HG02973 (cell line): Measurements from ENCODE around the gene CCDC12.

ENCODE experiments used
- ATAC-seq: cut with Tn5 transposase; IDR thresholded peaks from one replicate; pipeline ENCODE4 v1.9.1; 2021; ENCODE audit warnings: moderate library complexity; ENCODE audit not compliant: unreplicated experiment

Gene CCDC12

GRCh38 chr3:46908294-46908985 lies 68.1 kb downstream of the CCDC12 start:
- ATAC-seq, result no peak

- ATAC-seq, result no peak
These were observed 68.6 kb downstream of the CCDC12 start for GRCh38 chr3:46907960-46908293.

- no peak for ATAC-seq
These were observed 69.3 kb downstream of the CCDC12 start for GRCh38 chr3:46907271-46907670.

- ATAC-seq, result no peak
These were observed 70.0 kb downstream of the CCDC12 start for GRCh38 chr3:46906471-46907058.

- no peak for ATAC-seq
These were observed 70.7 kb downstream of the CCDC12 start for GRCh38 chr3:46905661-46906451.

GRCh38 chr3:46905213-46905560 lies 71.4 kb downstream of the CCDC12 start:
- no peak for ATAC-seq

GRCh38 chr3:46904303-46905212 lies 72.0 kb downstream of the CCDC12 start:
- ATAC-seq, result no peak

GRCh38 chr3:46903341-46904302 lies 72.9 kb downstream of the CCDC12 start:
- ATAC-seq, result no peak

GRCh38 chr3:46902188-46902631 lies 74.3 kb downstream of the CCDC12 start:
- ATAC-seq, result no peak

GRCh38 chr3:46901591-46902187 lies 74.9 kb downstream of the CCDC12 start:
- ATAC-seq, result no peak

GRCh38 chr3:46901061-46901460 lies 75.5 kb downstream of the CCDC12 start:
- no peak for ATAC-seq

GRCh38 chr3:46900356-46900755 lies 76.2 kb downstream of the CCDC12 start:
- ATAC-seq, result no peak

- ATAC-seq, result no peak
These were observed 76.6 kb downstream of the CCDC12 start for GRCh38 chr3:46900007-46900292.

GRCh38 chr3:46899151-46900006 lies 77.2 kb downstream of the CCDC12 start:
- no peak for ATAC-seq

- ATAC-seq, result no peak
These were observed 78.0 kb downstream of the CCDC12 start for GRCh38 chr3:46898321-46899150.

GRCh38 chr3:46897829-46898320 lies 78.7 kb downstream of the CCDC12 start:
- no peak for ATAC-seq

- no peak for ATAC-seq
These were observed 79.5 kb downstream of the CCDC12 start for GRCh38 chr3:46897031-46897430.

- no peak for ATAC-seq
These were observed 80.2 kb downstream of the CCDC12 start for GRCh38 chr3:46896386-46896785.
